Osteocyte (in vitro differentiated cells): ENCODE results near the gene ZDHHC16. TPM values are rescaled to one million over a fixed set of nuclear protein-coding genes. Genes with fewer than 3 reads are reported as not detected.

Source experiments
- DNase-seq: peaks from one replicate; pipeline ENCODE4 v3.0.0; 2021; ENCODE audit warnings: mixed read lengths; ENCODE audit not compliant: unreplicated experiment; ENCODE audit errors: extremely low spot score
- H3K27ac Mint-ChIP-seq: one replicate; pipeline ENCODE4 v1.8.0; 2021; ENCODE audit warnings: mild to moderate bottlenecking, mixed read lengths; ENCODE audit not compliant: unreplicated experiment
- H3K27me3 Mint-ChIP-seq: one replicate; pipeline ENCODE4 v1.8.0; 2021; ENCODE audit warnings: mixed read lengths; ENCODE audit not compliant: unreplicated experiment
- H3K36me3 Mint-ChIP-seq: one replicate; pipeline ENCODE4 v1.8.0; 2021; ENCODE audit warnings: mixed read lengths; ENCODE audit not compliant: unreplicated experiment
- H3K4me1 Mint-ChIP-seq: one replicate; pipeline ENCODE4 v1.8.0; 2021; ENCODE audit warnings: mixed read lengths; ENCODE audit not compliant: unreplicated experiment
- H3K4me3 Mint-ChIP-seq: one replicate; pipeline ENCODE4 v1.8.0; 2021; ENCODE audit warnings: mild to moderate bottlenecking, moderate library complexity, mixed read lengths; ENCODE audit not compliant: unreplicated experiment
- H3K9me3 Mint-ChIP-seq: one replicate; pipeline ENCODE4 v1.8.0; 2021; ENCODE audit warnings: mixed read lengths; ENCODE audit not compliant: unreplicated experiment
- CTCF ChIP-seq: fragments of 200-600 bp; sonication (generic); IDR thresholded peaks from 2 replicates; pipeline ENCODE4 v1.5.0; 2021; ENCODE audit warnings: antibody characterized with exemption, mild to moderate bottlenecking, moderate library complexity
- total RNA-seq: library from RNA; stranded (reverse); gene quantifications from 2 replicates; pipeline ENCODE4 v1.2.1, GENCODE V29; 2021

ZDHHC16 gene
- total RNA-seq, 1 donor from 2014 or later = 46.9 TPM

- H3K27me3 Mint-ChIP-seq = no peaks in the 10 kb centered on the region
These were observed 59.2 kb downstream of the ZDHHC16 start for GRCh38 chr10:97505152-97505551.

GRCh38 chr10:97506199-97506991 lies 60.4 kb downstream of the ZDHHC16 start:
- DNase-seq = no peak
- Mint-ChIP-seq H3K4me1 (peaks cover 23% of the 10 kb centered on the region), H3K27me3 (no peaks in the 10 kb centered on the region), H3K4me3 (no peak overlapping the region), H3K36me3 (peaks cover 4% of the 10 kb centered on the region), H3K9me3 (no peaks in the 10 kb centered on the region), H3K27ac (no peak overlapping the region)
- no peak for TF ChIP-seq CTCF

More at GRCh38 chr10:97505152-97505551, 59.2 kb downstream of the ZDHHC16 start:
- Mint-ChIP-seq H3K36me3 (peaks cover 4% of the 10 kb centered on the region), H3K4me1 (peaks cover 35% of the 10 kb centered on the region), H3K4me3 (no peak overlapping the region), H3K27ac (no peak overlapping the region), H3K9me3 (no peaks in the 10 kb centered on the region)
- DNase-seq = no peak
- TF ChIP-seq CTCF = no peak

Other genes with a start within 250 kb of the ZDHHC16 start
- 5.0 and 5.5 TPM in 2 replicates for gene ARHGAP19, start 153.5 kb upstream of the ZDHHC16 start, total RNA-seq
- gene FRAT1, start 126.9 kb upstream of the ZDHHC16 start, total RNA-seq = 3.5 and 3.6 TPM in 2 replicates
- 7.9 and 8.0 TPM in 2 replicates for gene FRAT2, start 111.4 kb upstream of the ZDHHC16 start, total RNA-seq
- gene RRP12, start 44.8 kb upstream of the ZDHHC16 start, total RNA-seq = 27.0 and 30.1 TPM in 2 replicates
- gene PGAM1, start 20.0 kb upstream of the ZDHHC16 start, total RNA-seq = 234 and 236 TPM in 2 replicates
- gene EXOSC1, start 169 bp upstream of the ZDHHC16 start, total RNA-seq = 31.9 and 32.4 TPM in 2 replicates
- gene MMS19, start 52.2 kb downstream of the ZDHHC16 start, total RNA-seq = 70.1 and 71.1 TPM in 2 replicates
- 25.6 and 27.7 TPM in 2 replicates for gene UBTD1, start 52.7 kb downstream of the ZDHHC16 start, total RNA-seq
- not detected in 2 replicates for gene ANKRD2, start 126.6 kb downstream of the ZDHHC16 start, total RNA-seq
- gene HOGA1, start 138.2 kb downstream of the ZDHHC16 start, total RNA-seq = not detected in 2 replicates
- not detected in 2 replicates for gene C10orf62, start 143.5 kb downstream of the ZDHHC16 start, total RNA-seq
- gene MORN4, start 187.3 kb downstream of the ZDHHC16 start, total RNA-seq = 13.1 and 13.3 TPM in 2 replicates
- gene PI4K2A, start 194.5 kb downstream of the ZDHHC16 start, total RNA-seq = 22.0 and 22.1 TPM in 2 replicates
- gene AVPI1, start 241.1 kb downstream of the ZDHHC16 start, total RNA-seq = 4.5 and 5.7 TPM in 2 replicates